ENCODE data around the gene OCA2.
"Not testable (repeated sequence)": the region's sequence is repeated elsewhere in the genome, so short reads cannot be mapped to it uniquely, and the experiment has no call there.

Gene OCA2

DNA sequence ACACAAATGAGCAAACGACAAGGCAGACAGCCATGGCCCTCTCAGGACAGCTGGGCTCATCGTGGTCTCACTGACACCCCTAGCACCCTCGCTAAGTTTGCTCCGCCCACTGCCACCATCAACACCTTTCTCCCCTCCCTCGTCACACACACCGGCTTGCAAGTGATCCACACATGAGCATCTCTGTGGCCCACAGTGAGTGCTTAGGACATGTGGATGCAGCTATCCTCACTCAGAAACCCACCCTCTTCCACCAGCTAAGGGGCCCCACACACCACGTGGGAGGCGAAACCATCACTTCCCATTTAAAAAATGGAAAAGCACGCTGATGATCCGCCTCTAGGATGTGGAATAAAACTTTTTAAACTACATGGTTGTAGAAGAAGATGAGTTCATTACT lies 105.6 kb downstream of the OCA2 start:
- no peak for DNase-seq

DNA sequence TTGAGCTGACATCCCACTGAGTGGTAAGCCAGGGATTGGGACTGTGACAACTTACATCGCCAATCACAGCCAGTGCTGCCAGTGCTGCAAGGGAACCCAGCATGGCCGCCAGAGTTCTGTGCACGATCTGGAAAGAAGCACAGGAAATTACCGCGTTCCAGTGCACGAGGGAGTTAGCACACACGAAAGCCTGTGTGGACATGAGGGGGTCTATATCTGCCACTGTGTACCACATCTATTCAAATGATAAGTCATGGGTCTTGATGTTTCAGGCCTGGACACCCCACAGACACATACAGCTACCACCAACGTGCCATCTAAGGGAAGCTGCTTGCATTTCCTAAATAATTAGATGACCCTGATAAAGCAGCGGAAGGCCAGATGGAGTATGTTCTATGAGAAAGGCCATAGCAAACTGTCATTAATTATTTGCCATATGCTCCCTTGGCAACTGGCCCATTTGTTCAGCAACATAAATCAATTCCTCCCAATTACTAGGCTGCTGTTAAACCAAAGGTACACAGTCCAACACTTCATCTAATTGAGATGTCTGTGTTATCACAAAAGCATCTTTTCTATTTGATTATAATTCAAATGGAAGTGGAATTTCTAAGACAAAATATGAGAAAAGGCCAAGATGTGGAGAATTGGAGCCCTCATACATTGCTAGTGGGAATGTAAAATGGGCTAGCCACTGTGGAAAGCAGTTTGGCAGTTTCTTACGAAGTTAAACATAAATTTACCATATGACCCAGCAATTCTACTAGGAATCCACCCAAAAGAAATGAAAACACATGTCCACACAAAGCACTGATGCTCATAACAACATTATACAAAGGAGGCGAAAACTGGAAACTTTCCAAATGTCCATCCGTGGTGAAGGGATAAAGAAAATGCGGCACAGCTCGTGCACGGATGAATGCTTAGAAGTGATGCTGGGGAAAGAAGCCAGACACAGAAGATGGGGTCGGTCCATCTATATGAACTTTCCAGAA lies 108.3 kb downstream of the OCA2 start:
- DNase-seq, result no peak

DNA sequence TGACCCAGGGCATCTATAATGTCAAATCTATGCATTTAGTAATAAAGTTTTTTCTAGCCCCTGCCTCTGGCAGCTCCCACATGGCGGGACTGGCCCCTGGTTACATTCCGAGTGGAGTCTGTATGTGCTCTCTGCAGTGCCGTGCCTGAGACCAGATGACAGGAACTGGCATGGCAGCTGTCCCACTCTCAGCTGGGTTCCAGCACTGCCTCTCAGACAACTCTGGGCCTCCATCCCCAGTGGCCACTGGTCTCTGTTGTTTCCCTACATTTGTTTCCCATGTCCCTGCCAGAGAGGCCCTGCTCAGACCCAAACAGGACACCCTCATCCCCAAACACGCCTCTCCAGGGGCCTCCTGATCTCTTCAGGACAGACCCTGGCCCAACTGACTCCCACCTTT lies 109.3 kb downstream of the OCA2 start:
- no peak for DNase-seq

DNA sequence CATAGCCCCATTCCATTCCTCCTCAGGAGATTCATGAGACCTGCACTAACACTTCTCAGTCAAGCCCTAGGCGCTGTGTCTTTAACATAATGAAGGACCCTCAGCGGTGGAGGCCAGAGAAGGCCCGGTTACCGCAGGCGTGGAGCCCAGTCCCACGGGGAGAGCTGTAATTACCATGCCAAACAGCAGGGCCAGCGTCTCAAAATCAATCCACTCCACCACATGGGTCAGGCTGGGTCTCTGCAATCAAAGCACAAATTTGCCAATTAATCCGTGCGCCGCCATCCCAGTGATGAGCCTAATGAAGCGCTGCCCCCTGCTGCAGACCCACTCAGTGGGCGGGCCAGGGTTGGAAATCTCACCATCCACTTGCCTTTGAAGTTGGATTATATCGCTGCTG lies 109.7 kb downstream of the OCA2 start:
- no peak for DNase-seq

DNA sequence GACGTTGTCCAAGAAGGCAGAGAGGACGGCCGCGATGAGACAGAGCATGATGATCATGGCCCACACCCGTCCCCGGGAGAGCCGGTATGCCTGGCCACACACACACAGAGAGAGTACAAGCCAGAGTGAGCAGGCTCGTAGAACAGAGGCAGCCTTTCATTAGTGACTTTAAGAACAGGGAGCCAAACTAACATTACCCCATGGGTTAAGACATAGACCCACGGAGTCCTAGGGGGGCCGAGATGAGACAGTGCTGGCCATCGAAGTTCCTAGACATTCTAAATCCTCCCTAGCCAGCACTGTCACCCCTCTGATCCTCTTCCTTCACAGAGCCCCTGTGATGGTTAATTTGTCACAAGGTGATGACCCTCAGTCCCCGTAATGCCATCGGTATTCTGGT lies 114.0 kb downstream of the OCA2 start:
- no peak for DNase-seq

DNA sequence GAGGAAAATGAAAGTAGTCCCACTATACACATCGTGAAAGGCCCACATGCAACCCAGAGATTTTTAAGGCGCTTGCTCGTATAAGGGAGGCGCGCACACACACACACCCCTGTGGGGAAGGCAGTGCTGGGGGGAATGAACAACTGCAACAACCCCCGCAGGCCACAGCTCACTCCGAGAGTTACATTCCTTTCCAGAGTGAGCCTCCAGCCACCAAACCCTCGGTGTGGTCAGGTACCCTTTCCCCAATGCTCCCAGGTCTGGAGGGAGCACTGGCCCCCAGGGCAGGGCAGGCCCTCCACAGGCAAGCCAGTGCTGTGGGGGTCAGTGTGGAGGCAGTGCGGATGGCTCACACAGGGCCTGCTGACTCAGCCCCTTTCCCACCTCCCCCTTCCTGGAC lies 115.6 kb downstream of the OCA2 start:
- no peak for DNase-seq

DNA sequence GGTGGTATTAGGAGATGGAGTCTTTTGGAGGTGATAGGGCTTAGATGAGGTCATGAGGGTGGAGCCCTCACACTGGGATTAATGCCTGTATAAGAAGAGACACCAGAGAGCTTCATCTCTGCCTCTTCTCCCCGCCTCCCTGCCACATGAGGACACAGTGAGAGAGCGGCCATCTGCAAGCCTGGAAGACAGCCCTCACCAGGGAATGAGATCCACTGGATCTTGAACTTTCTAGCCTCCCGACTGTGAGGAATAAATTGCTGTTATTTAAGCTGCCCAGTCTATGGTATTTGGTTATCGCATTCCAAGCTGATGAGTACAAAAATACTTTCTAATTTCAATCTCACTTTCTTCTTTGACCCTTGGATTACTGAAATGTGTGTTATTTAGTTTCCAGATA lies 121.4 kb downstream of the OCA2 start:
- DNase-seq, result no peak

DNA sequence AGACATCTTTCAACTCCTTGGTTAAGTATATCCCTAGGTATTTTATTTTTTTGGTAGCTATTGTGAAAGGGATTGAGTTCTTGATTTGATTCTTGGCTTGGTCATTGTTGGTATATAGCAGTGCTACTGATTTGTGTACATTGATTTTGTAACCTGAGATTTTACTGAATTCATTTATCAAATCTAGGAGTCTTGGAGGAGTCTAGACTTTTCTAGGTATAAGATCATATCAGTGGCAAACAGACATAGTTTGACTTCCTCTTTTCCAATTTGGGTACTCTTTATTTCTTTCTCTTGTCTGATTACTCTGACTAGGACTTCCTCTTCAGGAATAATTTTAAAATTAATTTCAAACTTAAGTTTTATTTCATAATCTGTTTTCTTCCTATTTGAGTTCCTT lies 125.2 kb downstream of the OCA2 start:
- no peak for DNase-seq

DNA sequence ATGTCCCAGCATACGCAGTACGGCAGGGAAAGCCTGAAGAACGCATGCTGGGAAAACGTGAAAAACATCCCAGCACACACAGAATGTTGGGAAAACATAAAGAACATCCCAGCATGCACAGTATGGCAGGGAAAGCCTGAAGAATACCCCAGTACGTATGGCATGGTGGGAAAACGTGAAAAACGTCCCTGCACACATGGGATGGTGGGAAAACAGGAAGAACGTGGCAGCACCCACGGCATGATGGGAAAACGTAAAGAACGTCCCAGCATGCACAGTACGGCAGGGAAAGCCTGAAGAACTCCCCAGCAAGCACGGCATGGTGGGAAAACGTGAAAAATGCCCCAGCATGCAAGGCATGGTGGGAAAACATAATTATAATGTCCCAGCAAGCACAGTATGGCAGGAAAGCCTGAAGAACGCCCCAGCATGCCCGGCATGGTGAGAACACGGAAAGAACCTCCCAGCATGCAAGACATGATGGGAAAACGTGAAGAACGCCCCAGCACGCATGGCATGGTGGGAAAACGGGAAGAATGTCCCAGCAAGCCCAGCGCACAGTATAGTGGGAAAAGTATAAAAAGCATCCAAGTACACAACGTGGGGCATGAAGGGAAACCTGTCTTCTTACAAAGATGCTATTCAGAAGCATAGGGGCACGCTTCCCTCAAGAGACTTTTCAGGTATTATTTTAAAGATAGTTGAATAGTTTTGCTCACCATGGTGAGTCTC lies 128.3 kb downstream of the OCA2 start:
- DNase-seq, result no peak

DNA sequence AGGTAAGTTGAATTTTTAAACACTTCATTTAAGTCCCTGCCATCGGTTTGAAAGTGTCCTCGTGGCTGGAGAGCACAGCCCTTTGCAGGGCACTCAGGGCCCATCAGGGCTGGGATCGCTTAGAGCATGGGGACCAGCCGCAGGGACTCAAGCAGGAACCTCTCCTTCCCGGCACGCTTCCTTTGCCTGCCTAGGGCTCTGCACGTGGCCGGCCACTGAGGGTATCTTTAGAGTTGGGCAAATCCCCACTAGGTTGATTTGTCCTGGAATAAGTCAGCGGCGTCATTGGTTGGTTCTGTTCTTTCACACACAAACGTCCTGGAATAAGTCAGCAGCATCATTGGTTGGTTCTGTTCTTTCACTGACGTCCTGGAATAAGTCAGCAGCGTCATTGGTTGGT lies 131.6 kb downstream of the OCA2 start:
- no peak for DNase-seq

DNA sequence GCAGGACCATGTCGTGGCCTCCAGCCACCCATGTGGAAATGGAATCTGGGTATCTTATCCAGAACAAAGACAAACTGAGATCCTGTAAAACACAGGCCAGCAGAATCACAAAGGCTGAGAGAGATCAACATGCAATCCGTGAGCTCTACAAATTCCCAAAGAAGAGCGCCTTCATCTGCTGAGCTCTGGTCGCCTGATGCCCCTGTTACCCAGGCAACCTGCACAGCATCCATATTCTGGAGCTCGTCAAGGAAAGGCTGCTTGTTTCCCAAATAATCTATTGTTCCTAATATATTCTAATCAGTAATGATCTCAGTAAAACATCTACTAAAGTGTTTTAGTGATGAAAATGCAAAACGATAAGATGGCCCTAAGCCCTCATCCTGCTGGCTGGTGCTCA lies 133.6 kb downstream of the OCA2 start:
- DNase-seq, result no peak

DNA sequence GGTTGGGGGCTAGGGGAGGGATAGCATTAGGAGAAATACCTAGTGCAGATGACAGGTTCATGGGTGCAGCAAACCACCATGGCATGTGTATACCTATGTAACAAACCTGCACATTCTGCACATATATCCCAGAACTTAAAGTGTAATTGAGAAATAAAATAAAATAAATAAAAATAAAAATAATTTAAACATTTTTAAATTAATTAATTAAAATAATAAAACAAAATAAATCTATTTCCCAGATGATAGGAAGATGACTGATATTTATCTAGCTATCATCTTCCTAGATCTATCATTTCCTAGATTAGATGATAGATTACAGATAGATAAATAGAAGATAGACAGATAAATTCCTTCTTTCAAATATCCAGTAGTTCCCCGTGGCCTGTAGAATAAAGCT lies 137.3 kb downstream of the OCA2 start:
- DNase-seq, result no peak

DNA sequence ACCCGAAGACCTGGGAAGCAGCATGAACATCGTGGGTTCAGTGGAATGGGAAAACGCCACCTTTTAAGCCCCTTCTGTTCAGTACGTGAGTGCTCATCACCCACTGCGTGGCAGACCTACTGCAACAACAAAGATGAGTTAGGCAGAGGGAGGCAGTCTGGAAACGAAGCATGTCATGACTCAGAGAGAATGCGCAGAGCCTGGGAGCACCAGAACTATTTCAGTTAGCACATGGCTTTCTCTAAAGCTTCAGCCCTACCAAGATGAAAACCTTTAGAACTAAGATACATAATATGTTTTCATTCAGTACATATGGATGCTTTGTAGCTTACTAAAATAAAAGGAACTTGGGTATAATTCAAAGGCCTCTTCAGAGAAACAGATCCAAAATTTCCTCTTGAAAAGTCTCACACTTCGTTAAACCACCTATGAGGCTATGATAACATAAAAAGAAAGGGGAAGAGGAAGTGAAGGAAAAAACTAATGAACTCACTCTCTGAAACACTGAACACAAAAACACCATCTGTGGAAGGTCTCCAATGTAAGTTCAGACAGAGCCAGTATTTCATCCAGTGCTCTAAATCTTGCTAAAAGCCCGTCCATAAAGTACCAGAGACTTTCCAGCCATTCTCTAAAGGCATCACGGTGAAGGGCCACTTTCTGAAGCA lies 140.1 kb downstream of the OCA2 start:
- no peak for DNase-seq

DNA sequence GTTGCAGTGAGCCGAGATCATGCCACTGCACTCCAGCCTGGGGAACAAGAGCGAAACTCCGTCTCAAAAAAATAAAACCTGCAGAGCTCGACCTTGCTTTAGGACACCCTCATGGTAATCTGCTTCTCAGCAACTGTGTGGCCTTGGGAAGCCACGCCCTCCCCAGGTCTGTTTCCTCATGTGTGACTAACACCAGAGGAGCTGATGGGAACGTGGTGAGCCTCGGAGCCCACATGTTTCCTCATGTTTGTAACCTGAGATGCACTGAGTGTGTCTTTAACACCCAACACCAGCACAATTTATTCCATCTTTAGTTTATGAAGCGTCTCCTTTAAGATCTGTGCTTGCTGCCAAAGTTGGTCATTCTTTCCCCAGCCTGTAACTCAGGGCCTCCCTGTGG lies 142.8 kb downstream of the OCA2 start:
- no peak for DNase-seq

DNA sequence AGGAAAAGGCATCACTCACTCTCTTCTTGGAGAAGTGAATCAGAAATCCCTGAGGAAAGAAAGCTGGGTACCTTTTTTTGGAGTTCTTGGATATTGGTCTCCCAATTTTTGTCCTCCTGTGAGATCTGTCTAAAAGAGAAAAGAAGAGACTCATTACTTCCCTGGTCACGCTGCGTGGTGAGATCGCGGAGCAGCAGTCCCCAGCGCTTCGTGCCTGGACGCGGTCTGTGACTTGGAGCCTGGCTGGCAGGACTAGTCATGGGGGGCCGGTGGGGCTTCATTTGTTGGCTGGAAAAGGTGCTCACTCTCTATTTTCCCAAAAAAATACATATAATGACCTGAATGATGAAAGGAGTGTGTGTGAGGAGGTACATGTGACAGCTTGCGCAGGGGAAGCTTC lies 144.0 kb downstream of the OCA2 start:
- no peak for DNase-seq

DNA sequence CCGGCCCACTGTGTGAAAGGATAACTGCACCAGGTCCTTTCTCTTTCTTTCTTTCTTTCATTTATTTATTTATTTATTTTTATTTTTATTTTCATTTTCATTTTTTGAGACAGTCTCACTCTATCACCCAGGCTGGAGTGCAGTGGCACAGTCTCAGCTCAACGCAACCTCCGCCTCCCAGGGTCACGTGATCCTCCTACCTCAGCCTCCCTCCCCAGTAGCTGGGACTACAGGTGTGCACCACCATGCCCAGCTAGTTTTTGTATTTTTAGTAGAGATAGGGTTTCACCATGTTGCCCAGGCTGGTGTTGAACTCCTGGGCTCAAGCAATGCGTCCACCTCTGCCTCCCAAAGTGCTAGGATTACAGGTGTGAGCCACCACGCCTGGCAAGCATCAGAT lies 146.5 kb downstream of the OCA2 start:
- DNase-seq, result not testable (repeated sequence)

DNA sequence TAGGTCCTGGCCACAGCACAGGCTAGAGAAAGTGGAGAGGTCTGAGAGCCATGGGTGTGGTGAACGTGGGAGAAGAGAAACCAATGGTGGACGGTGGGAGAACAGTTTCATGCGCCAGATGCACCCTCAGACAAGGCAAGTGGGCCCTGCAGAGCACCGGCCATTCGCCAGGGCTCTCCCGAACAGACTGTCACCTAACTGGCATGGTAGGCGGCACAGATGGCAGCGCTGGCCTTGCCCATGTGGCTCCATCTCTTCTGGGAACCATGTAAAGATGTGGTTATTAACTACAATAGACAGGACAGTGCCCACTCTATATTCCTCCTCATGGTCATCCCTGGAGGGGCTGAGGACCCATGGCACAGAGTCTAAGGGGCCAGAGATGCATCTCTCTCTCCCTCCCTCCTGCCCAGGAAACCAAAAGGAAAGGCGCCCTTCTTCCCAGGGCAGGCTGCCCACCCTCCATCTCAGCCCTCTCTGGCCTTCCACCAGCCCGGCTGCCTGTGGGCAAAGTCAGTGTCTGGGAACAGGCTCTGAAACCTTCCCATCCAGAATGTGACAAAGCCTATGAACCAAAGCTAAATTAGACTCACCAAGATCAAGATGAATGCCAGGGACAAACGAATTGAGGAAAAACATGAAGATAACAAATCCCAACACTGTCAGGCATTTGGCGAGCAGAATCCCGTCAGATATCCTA lies 147.8 kb downstream of the OCA2 start:
- DNase-seq, result no peak

DNA sequence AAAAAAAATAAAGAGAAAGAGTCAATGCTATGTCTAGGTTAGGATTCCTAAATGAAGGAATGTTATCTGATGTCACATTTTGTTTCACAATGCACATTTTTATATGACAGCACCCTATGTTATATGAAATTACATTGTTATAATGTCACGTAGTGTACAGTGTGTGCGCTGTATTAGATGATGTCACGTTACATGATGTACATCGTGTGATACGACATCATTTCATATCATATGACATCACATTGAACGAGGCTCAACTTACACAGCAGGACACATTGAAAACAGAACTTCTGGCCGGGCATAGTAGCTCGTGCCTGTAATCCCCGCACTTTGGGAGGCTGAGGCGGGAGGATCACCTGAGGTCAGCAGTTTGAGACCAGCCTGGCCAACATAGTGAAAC lies 150.0 kb downstream of the OCA2 start:
- DNase-seq, result no peak

DNA sequence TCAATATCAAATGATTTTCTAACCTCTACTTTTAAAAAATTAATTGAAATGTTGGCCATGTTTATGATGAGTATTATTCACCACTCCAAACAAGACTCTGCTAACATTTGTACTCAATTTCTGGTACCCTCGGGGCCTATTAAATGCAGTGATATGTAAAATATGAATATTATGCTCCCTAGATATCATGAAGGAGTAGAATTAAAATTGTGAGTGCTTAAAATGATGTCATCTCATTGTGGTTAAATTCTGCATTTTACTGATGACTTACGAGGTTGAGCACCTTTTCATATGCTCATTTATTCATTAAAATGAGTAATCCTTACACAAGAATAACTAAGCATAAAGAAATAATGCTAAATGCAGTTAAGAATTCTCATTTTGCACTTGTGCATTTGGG lies 159.9 kb downstream of the OCA2 start:
- no peak for DNase-seq

DNA sequence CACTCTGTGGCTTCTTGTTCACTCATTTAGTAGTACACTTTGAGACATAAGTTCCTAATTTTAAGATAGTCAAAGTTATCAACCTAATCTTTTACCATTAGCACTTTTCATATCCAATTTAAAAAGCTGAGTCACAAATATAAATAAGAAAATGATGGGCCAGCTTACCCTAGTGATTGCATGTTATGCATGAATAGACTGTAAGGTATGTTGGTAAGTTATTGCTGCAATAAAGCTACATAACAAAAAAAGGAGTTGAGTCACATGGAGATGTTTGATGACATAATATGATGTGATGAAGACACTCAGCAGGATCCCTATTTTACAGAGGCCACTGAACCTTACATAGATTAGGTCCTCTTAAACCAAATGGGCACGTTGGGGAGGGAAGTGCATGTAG lies 161.3 kb downstream of the OCA2 start:
- DNase-seq, result no peak

DNA sequence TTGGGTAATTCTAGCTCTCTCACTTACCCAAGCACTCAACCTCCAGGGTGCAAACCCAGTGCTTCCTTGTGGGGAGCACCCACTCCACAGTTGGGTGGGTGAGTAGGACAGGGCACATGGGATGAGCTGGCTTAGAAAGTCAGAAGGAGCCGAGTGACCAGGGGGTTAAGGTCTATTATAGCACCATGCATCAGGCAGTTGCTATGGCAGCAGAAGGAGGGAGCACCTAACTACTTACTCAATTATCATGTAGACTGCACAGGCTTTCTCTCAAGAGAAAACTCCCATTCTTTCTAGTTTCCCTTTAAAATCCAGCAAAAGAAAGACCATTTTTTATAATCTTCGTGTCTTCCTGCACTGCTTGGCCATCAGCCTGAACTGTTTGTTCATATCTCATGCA lies 163.0 kb downstream of the OCA2 start:
- no peak for DNase-seq

DNA sequence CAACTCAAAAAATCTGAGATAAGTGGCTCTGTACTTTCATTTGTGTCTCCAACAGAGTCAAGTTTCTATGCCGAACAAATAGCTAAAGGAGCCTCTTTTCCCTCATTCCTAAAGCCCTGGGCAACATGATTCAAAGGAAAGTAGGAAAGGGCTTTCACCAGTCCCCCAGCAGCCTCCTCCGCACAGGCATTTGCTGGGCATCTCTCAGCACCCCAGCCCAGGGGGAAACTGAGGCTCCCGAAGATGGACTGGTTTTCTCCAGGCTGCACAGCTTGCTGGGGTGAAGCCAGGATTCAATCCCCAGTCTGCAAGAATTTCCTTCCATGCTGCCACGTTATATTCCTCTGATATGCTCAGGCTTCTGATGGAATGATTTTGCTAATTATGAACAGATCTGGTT lies 163.8 kb downstream of the OCA2 start:
- no peak for DNase-seq

DNA sequence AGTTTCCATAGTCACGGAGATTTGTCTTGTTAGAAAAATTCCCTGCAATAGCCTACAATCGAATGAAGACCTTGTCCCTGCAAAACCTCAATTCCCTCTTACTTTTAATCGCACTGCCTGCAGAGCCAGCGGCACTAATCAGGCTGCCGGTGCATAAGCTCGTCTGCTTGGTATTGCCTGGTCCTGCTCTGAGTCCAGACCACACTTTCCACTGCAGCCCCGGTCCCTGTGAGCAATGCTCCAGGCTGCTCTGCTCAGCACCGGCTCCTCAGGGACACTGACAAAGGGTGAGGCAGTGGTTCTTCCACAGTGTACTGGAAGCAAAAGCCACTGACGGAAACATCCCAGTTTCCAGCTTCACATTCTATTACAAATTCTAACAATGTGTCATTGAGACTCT lies 164.3 kb downstream of the OCA2 start:
- no peak for DNase-seq

Data from activated CD8-positive, alpha-beta memory T cell treated with anti-CD3 and anti-CD28 coated beads for 24 hours (primary cell).